OCI-LY7 (cell line): ENCODE data around the gene SREK1. TPM values are rescaled to one million over a fixed set of nuclear protein-coding genes. Genes with fewer than 3 reads are reported as not detected.

Experiments used
- Bru-seq: library from RNA; stranded (reverse); fragments of 400-500 nt; gene quantifications from one replicate; lab custom pipeline; 2021; lab: Mats Ljungman, UMichigan
- BruChase-seq, 2 experiments: library from RNA; stranded (reverse); fragments of 400-500 nt; gene quantifications; one replicate each; lab custom pipeline; 2021; lab: Mats Ljungman, UMichigan
- BruUV-seq: library from RNA; stranded (reverse); fragments of 400-500 nt; replicated peaks from 2 replicates; lab custom pipeline; 2021; lab: Mats Ljungman, UMichigan
- CTCF ChIA-PET: fragments of 300-600 bp; sonication (Branson Sonifier 250); formaldehyde crosslinking; loops from one replicate; lab custom pipeline; 2022; ENCODE audit warnings: antibody characterized with exemption; ENCODE audit not compliant: unreplicated experiment; lab: Charles Lee
- POLR2A ChIA-PET: fragments of 300-600 bp; sonication (Branson Sonifier 250); formaldehyde crosslinking; loops from one replicate; lab custom pipeline; 2022; ENCODE audit warnings: antibody characterized with exemption; lab: Charles Lee
- DNase-seq: peaks from one replicate; pipeline ENCODE4 v3.0.0-alpha.2; 2015; ENCODE audit warnings: low spot score
- H2AFZ ChIP-seq: fragments of 200-600 bp; sonication (generic), shearing (Covaris generic); 2 replicates; pipeline ENCODE4 v1.6.1; 2014; ENCODE audit warnings: mild to moderate bottlenecking, antibody characterized with exemption, low read length, moderate library complexity
- H3K27ac ChIP-seq: fragments of 200-600 bp; sonication (generic); 2 replicates; pipeline ENCODE4 v1.5.1; 2014; ENCODE audit warnings: mixed run types, low read depth, mild to moderate bottlenecking, moderate library complexity, low read length, inconsistent platforms; ENCODE audit not compliant: poor library complexity, severe bottlenecking
- H3K36me3 ChIP-seq: fragments of 200-600 bp; sonication (generic); 2 replicates; pipeline ENCODE4 v1.6.1; 2014; ENCODE audit warnings: mild to moderate bottlenecking, antibody characterized with exemption, low read length, moderate library complexity, mixed read lengths; ENCODE audit not compliant: insufficient read depth
- H3K4me1 ChIP-seq: fragments of 200-600 bp; sonication (generic); 2 replicates; pipeline ENCODE4 v1.5.1; 2014; ENCODE audit warnings: mild to moderate bottlenecking, low read length; ENCODE audit not compliant: insufficient read depth, poor library complexity, severe bottlenecking
- H3K4me2 ChIP-seq: fragments of 200-600 bp; sonication (generic); 2 replicates; pipeline ENCODE4 v1.6.1; 2014; ENCODE audit warnings: mild to moderate bottlenecking, low read length
- H3K4me3 ChIP-seq: fragments of 200-600 bp; sonication (generic); 2 replicates; pipeline ENCODE4 v1.5.1; 2014; ENCODE audit warnings: mild to moderate bottlenecking, low read depth, low read length; ENCODE audit not compliant: poor library complexity, severe bottlenecking
- H3K79me2 ChIP-seq: fragments of 200-600 bp; sonication (generic); 2 replicates; pipeline ENCODE4 v1.6.1; 2016; ENCODE audit warnings: low read depth, mild to moderate bottlenecking, low read length, moderate library complexity, mixed read lengths; ENCODE audit not compliant: insufficient read depth
- H3K9me2 ChIP-seq: fragments of 200-600 bp; sonication (generic); 2 replicates; pipeline ENCODE4 v1.6.1; 2016; ENCODE audit warnings: mild to moderate bottlenecking, low read length, mixed read lengths; ENCODE audit not compliant: insufficient read depth
- H3K9me3 ChIP-seq: fragments of 200-600 bp; sonication (generic); 2 replicates; pipeline ENCODE4 v1.6.1; 2014; ENCODE audit warnings: mild to moderate bottlenecking, mixed run types, low read length, mixed read lengths
- H4K20me1 ChIP-seq: fragments of 200-600 bp; sonication (generic); 2 replicates; pipeline ENCODE4 v1.6.1; 2014; ENCODE audit warnings: mild to moderate bottlenecking, antibody characterized with exemption, low read length, moderate library complexity, mixed read lengths; ENCODE audit not compliant: insufficient read depth
- CTCF ChIP-seq: fragments of 200-600 bp; sonication (generic); conservative IDR thresholded peaks from 2 replicates; pipeline ENCODE4 v1.5.1; 2014; ENCODE audit warnings: mild to moderate bottlenecking, antibody characterized with exemption, low read length, moderate library complexity, mixed read lengths
- EZH2phosphoT487 ChIP-seq: fragments of 200-600 bp; sonication (generic); IDR thresholded peaks from 2 replicates; pipeline ENCODE4 v1.6.1; 2018; ENCODE audit warnings: low read depth, borderline replicate concordance, mild to moderate bottlenecking, mixed run types, antibody characterized with exemption, low read length, moderate library complexity, mixed read lengths
- intact Hi-C: fragments of 100-400 bp; cut with micrococcal nuclease; formaldehyde crosslinking; loops from one replicate; pipeline ENCODE4 v1.10.0; 2022; ENCODE audit not compliant: unreplicated experiment
- long read RNA-seq: library from polyadenylated mRNA; stranded (forward); transcript quantifications from one replicate; pipeline ENCODE4 v2.0.0, GENCODE V29; 2022
- total RNA-seq, 2 experiments: library from RNA; depleted of rRNA in 1 of 2; stranded (reverse); fragments of >200 nt in 1 of 2; shearing (Covaris generic) in 1 of 2; gene quantifications; 2 replicates each; pipeline ENCODE4 v1.2.3, GENCODE V29; 2014 to 2022

Gene SREK1
- 101 and 225 TPM in 2 replicates for total RNA-seq (2014; rRNA removed; shearing (Covaris generic))
- total RNA-seq (2022), result 89.3 and 95.1 TPM in 2 replicates
- percentile 97 among the genes with signal in this experiment for Bru-seq, nascent RNA
- BruChase-seq, experiment 1, labeled RNA remaining after a 6-hour chase, result percentile 92 among the genes with signal in this experiment
- percentile 96 among the genes with signal in this experiment for BruChase-seq, experiment 2, labeled RNA remaining after a 2-hour chase
- long read RNA-seq, full-length matches to known transcripts, result 71 of 102 reads
- long read RNA-seq, partial matches to known transcripts, result 6 of 102 reads
- long read RNA-seq, other reads (novel, unspliced or antisense), result 25 of 102 reads

DNA sequence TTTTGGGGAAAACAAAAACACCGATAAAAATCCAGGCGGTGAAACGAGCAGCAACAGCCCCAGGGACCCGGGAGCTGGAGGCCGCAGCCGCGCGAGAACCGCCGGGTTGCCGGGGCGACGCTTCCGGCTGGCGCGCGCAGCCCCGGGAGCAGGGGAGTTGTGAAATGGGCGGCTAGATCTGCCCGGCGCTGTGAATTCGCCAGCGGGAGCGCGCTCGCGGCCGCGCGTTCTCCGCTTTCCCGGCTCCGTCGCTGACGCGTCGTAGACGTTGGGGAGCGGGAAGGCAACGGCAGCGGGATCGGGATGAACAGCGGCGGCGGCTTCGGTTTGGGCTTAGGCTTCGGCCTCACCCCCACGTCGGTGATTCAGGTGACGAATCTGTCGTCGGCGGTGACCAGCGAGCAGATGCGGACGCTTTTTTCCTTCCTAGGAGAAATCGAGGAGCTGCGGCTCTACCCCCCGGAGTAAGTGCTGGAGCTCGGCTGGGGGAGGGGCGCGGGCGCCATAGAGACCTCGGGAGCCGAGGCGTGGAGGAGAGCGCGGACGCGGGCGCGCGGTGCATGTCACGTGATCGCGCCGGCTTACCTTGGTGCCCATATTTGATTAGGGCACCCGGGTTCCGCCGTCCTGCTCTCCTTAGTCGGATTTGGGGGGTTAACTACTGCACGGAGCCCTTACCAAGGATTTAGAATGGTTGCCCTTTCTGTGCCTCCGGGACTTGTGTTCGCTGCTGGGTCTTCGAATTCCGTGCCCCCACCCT lies at the start of gene SREK1:
SREK1 (plus strand) TSS at position 227 of the 760 bp plus-strand sequence; CDS start at position 304, 77 bp downstream.
- no TSS peak for BruUV-seq
- POLR2A ChIA-PET, result interaction anchor here (0.6 to 1.0 kb wide), 5 partner anchors 14 to 574 kb away, joined by 3 to 4 read pairs (median 3); no protein-coding TSS in a partner anchor
- peak within 1 kb of the TSS; percentile 76 for H3K4me3 ChIP-seq

DNA sequence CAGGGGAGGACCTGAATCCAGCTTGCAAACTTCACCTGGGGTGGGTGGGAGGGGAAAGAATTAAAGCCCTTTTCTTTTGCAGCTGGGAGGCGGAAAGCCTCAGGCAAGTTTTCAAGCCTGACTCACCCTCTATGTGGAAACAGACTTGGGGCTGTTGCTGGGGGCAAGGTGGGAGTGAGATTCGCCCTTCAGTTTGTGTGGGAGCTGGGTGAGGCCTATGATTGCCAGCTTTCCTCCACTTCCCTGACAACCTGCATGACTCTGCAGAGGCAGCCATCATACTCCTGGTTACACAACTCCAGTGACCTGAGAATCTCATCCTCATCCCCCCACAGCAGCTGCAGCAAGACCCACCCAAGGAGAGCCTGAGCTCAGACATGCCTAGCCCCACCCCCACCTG lies 43.2 kb upstream of the SREK1 start:
- Histone ChIP-seq H3K9me2 (no peaks in the 10 kb centered on the region), H3K79me2 (no peaks in the 10 kb centered on the region), H2AFZ (no peak overlapping the region), H3K4me1 (no peaks in the 10 kb centered on the region), H3K4me2 (no peak overlapping the region), H3K4me3 (no peak overlapping the region), H3K9me3 (peaks cover 7% of the 10 kb centered on the region; the same call in 1 of the 2 replicates), H4K20me1 (no peaks in the 10 kb centered on the region), H3K36me3 (no peaks in the 10 kb centered on the region), H3K27ac (no peak overlapping the region)
- POLR2A ChIA-PET, result interaction anchor here (0.6 kb wide), 1 partner anchor 11 kb away, joined by 3 read pairs; no protein-coding TSS in a partner anchor
- no peak for DNase-seq
- CTCF ChIA-PET, result no interaction called here
- TF ChIP-seq CTCF (no peak), EZH2phosphoT487 (no peak)
- intact Hi-C loops, result no loop called here
- no TSS peak for BruUV-seq

More for the DNA sequence above, at the start of gene SREK1:
- Histone ChIP-seq H2AFZ (peak within 1 kb of the TSS; percentile 73), H3K9me3 (no peaks in the 10 kb centered on the region), H3K4me2 (peak within 1 kb of the TSS; percentile 89), H3K79me2 (peaks cover 46% of the 10 kb centered on the region), H3K36me3 (peaks cover 30% of the 10 kb centered on the region), H3K9me2 (no peaks in the 10 kb centered on the region), H4K20me1 (peaks cover 7% of the 10 kb centered on the region; the same call in 1 of the 2 replicates), H3K27ac (peak within 1 kb of the TSS; percentile 82), H3K4me1 (peaks cover 21% of the 10 kb centered on the region)
- TF ChIP-seq CTCF (no peak), EZH2phosphoT487 (no peak)
- DNase-seq, result peak; percentile 93
- CTCF ChIA-PET, result interaction anchor here (0.6 to 0.7 kb wide), 2 partner anchors 89 to 366 kb away, joined by 3 read pairs; no protein-coding TSS in a partner anchor
- intact Hi-C loops, result loop anchor here (1.0 to 10.0 kb wide), 4 partner anchors 219 to 1069 kb away; partner anchors contain the start of genes CENPK and PPWD1
